NCI-H1048 (cell line): Measurements from ENCODE around the gene ORC5.
"Not testable (repeated sequence)": the region's sequence is repeated elsewhere in the genome, so short reads cannot be mapped to it uniquely, and the experiment has no call there.

Experiments used
- DNase-seq: peaks from one replicate; lab custom pipeline; 2025; lab: John Stamatoyannopoulos, UW

The ORC5 gene

GRCh38 chr7:104185346-104185745, 22.5 kb downstream of the ORC5 start:
- DNase-seq, result no peak

- no peak for DNase-seq
Measured at GRCh38 chr7:104179178-104179577, 28.6 kb downstream of the ORC5 start.

- not testable (repeated sequence) for DNase-seq
Measured at GRCh38 chr7:104177565-104178083, 30.2 kb downstream of the ORC5 start.

GRCh38 chr7:104176332-104176731, 31.5 kb downstream of the ORC5 start:
- DNase-seq, result no peak

GRCh38 chr7:104175361-104175984, 32.3 kb downstream of the ORC5 start:
- DNase-seq, result no peak

GRCh38 chr7:104174798-104175197, 33.0 kb downstream of the ORC5 start:
- DNase-seq, result no peak

GRCh38 chr7:104162081-104162480, 45.7 kb downstream of the ORC5 start:
- no peak for DNase-seq

- no peak for DNase-seq
Measured at GRCh38 chr7:104161244-104161643, 46.6 kb downstream of the ORC5 start.

GRCh38 chr7:104160375-104160774, 47.4 kb downstream of the ORC5 start:
- DNase-seq, result no peak

GRCh38 chr7:104156842-104157277, 51.0 kb downstream of the ORC5 start:
- peak; percentile 14 for DNase-seq

- no peak for DNase-seq
Measured at GRCh38 chr7:104153287-104153686, 54.5 kb downstream of the ORC5 start.

GRCh38 chr7:104152468-104152867, 55.3 kb downstream of the ORC5 start:
- no peak for DNase-seq

- DNase-seq, result no peak
Measured at GRCh38 chr7:104150470-104150869, 57.3 kb downstream of the ORC5 start.

GRCh38 chr7:104149822-104150221, 58.0 kb downstream of the ORC5 start:
- DNase-seq, result no peak

- DNase-seq, result no peak
Measured at GRCh38 chr7:104142147-104142546, 65.7 kb downstream of the ORC5 start.

- no peak for DNase-seq
Measured at GRCh38 chr7:104137971-104138370, 69.8 kb downstream of the ORC5 start.

- no peak for DNase-seq
Measured at GRCh38 chr7:104137511-104137910, 70.3 kb downstream of the ORC5 start.

GRCh38 chr7:104136981-104137380, 70.8 kb downstream of the ORC5 start:
- no peak for DNase-seq

- no peak for DNase-seq
Measured at GRCh38 chr7:104136561-104136960, 71.3 kb downstream of the ORC5 start.

- no peak for DNase-seq
Measured at GRCh38 chr7:104135760-104136558, 71.9 kb downstream of the ORC5 start.

- no peak for DNase-seq
Measured at GRCh38 chr7:104133238-104133637, 74.6 kb downstream of the ORC5 start.

- no peak for DNase-seq
Measured at GRCh38 chr7:104130726-104131125, 77.1 kb downstream of the ORC5 start.

- no peak for DNase-seq
Measured at GRCh38 chr7:104127204-104127603, 80.6 kb downstream of the ORC5 start.
